GM12865 (cell line): ENCODE results near the gene KRT80.

Experiments
- DNase-seq: peaks from one replicate; pipeline ENCODE4 v3.0.0; 2010; ENCODE audit warnings: low read depth
- H3K4me3 ChIP-seq: 2 replicates; pipeline ENCODE4 v1.5.1; 2011; ENCODE audit warnings: mild to moderate bottlenecking, low read depth, low read length, control low read depth
- CTCF ChIP-seq: IDR thresholded peaks from 2 replicates; pipeline ENCODE4 v1.5.1; 2011; ENCODE audit warnings: low read length, control low read depth, low read depth, inconsistent platforms; ENCODE audit not compliant: insufficient read depth; ENCODE audit errors: missing control alignments

The KRT80 gene

GRCh38 chr12:52216100-52216499 lies 24.3 kb upstream of the KRT80 start:
- H3K4me3 ChIP-seq, result no peak overlapping the region
- DNase-seq, result no peak
- no peak for TF ChIP-seq CTCF

GRCh38 chr12:52215587-52216031 lies 23.8 kb upstream of the KRT80 start:
- DNase-seq, result no peak
- no peak for TF ChIP-seq CTCF
- no peak overlapping the region for H3K4me3 ChIP-seq

GRCh38 chr12:52214421-52214802 lies 22.6 kb upstream of the KRT80 start:
- no peak for TF ChIP-seq CTCF
- H3K4me3 ChIP-seq, result no peak overlapping the region
- no peak for DNase-seq

DNA sequence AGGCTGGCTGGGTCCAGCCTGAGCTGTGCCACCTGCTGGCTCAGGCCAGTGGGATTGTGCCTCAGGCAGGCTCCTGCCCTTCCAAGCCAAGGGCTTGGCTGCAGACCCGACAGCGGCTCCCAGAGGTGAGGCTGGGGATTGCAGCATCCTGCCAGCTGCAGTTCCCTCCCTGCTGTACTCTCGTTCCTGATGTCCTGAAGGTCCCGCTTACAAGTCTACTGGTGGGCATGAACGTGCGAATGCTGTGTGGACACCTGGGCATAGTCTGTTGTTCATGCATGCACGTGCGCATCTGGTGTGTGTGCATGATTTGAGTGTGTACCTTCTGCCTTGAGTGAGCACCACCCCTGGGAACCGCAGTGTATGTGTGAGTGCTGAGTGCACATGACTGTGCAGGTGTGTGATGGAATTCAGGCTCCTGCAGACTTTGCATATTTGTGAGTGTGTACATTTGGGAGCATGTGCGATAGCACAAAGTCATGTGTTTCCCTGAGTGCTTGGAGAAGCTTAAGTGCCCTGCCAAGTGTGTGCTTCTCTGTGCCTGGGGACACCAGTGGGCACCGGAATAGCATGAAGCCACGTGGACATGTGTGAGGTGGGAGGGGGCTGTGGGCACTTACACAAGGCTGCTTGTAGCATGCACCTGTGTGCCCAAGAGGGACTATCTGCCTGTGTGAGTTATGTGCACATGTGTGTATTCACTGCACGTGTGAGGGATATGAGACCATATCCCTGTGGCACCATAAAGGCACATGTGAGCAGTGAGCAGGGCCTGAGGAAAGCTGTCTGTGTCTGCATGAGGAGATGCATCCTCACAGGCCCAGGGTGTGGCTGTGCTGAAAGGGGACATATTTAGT lies 22.0 kb upstream of the KRT80 start:
- TF ChIP-seq CTCF, result peak; percentile 92
- DNase-seq, result peak; percentile 51
- H3K4me3 ChIP-seq, result no peak overlapping the region

DNA sequence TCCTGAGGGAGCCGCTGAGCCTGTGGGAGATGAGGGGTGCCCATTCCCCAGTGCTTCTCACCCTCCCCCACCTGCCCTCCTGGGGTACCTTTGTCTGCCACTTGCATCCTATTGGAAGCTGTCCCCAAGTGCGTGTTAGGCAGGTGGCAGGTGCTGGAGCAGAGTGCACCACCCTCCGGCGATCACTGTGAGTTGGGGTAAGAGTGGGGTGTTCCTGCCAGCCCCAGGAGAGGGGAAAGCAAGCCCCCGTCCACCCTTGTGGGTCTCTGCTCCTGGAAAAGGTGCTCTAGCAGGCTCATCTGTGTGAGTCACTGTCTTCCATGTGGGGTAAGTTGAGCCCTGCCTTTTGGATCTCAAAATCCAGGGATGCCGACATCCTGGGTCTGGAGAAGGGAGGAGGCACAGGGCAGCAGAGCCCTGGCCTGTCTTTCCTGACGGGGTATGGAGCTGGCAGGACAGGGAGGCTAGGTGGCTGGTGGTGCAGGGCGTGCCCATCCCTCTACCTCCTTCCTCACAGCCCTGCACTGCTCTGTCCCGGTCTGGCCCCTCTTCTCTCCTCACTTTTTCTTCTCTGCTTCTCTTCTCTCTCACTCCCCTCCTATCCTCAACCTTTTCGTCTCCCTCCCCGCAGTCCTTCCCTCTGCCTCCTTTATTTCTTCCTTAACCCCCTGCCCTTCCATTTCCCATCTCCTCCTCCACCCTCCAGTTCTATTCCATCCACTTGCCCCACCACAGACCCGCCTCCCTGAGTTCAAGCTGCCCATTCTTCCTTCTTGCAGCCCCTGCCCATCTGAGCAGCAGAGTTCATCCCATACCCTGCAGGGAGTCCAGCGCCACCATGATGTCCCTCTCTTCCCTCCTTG lies 21.1 kb upstream of the KRT80 start:
- no peak for DNase-seq
- no peak for TF ChIP-seq CTCF
- H3K4me3 ChIP-seq, result no peak overlapping the region

DNA sequence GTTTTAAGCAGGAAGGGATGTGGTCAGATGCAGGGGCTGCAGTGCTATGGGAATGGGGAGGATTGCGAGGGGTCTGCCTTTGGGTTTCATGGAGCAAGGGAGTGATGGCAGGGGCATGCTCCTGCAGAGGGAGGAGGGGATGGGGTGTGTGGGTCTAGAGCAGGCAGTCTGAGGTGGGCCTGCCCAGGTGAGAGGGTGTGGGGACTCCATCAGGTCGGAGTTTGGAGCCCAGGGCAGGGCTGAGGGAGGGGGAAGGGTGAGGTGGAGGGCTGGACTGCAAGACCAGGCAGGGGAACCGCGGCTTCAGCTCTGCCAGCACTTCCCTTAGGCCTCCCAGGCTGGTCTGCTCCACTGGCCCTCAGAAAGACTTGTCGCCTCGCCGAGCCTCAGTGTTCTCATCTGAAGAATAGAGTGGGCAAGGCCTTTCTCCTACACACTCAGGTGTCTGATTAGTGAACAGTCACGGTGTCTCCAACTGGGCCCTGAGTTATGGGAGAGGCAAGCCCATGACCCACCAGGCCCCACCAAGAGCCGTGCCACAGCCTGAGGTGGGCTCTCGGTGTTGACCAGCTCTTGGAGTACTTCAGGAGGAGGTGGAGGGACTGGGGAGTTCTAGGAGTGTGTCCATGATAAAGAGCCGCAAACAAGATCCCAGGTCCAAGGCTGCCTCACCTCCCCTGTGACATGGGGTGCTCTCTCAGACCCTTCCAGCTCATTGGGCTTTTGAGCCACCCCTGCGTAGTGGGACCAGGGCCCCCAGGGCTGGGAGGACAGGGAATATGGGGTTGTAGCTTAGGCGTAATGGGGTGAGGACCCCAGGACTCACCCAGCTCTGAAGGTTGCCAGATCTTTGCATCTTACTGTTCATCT lies 20.1 kb upstream of the KRT80 start:
- no peak for DNase-seq
- no peak for TF ChIP-seq CTCF
- H3K4me3 ChIP-seq, result no peak overlapping the region
